ENCODE measurements around the gene CCIN. TPM values are rescaled to one million over a fixed set of nuclear protein-coding genes. Genes with fewer than 3 reads are reported as not detected.
A peak's percentile ranks its signal among the peaks of the same experiment; 100 is the strongest.

Gene CCIN
- total RNA-seq, 1 donor from 2014 or later = not detected

- Mint-ChIP-seq H3K9me3 (no peaks in the 10 kb centered on the region), H3K27me3 (peaks cover 14% of the 10 kb centered on the region), H3K4me1 (ENCODE audit: unreplicated experiment) (peaks cover 40% of the 10 kb centered on the region), H3K36me3 (peaks cover 13% of the 10 kb centered on the region), H3K27ac (peak overlapping the region; percentile 88), H3K4me3 (peak overlapping the region; percentile 94)
- TF ChIP-seq CTCF (conservative IDR thresholded peaks at IDR 0.05) = no peak
- DNase-seq (ENCODE audit: extremely low spot score, unreplicated experiment) = no peak
These were observed 23.0 kb downstream of the CCIN start for GRCh38 chr9:36192196-36192595.

GRCh38 chr9:36193023-36193422 is 23.8 kb downstream of the CCIN start:
- peaks cover 10% of the 10 kb centered on the region for H3K27me3 Mint-ChIP-seq
- peak overlapping the region; percentile 91 for H3K27ac Mint-ChIP-seq
- H3K4me1 Mint-ChIP-seq (ENCODE audit: unreplicated experiment) = peaks cover 40% of the 10 kb centered on the region
- H3K36me3 Mint-ChIP-seq = peaks cover 17% of the 10 kb centered on the region
- no peak for DNase-seq (ENCODE audit: extremely low spot score, unreplicated experiment)
- TF ChIP-seq CTCF (conservative IDR thresholded peaks at IDR 0.05) = no peak
- H3K9me3 Mint-ChIP-seq = no peaks in the 10 kb centered on the region
- peak overlapping the region; percentile 94 for H3K4me3 Mint-ChIP-seq

DNA sequence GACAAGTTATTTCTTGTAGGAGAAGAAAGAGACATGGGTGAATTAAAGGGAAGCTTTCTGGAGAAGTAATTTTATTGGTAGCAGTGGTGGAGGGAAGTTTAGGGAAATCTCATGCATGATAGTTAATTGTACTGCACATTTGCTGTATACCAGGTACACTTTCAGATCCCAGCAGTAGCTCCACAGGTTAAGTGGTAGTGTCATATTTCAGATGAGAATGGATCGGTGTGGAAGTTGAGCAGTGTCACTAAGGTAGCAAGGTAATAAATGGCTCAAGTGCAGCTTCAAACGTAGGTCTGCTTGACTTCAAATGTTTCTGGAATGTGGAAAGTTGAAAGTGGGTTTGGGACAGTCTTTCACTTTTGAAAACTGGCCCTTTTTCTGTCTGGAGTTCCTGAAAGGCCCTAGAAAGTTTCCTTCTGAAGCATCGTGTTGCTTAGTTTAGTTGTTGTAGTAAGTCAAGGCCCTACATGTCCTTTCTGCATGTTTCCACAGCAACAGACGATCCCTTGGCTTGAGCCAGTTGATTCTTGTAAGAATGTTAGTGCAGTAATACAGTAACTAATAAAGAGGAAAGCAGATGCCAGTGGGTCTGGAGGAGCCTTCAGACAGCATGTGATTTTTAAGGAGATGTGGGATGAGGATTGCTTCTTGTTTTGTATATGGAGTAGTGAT is 25.3 kb downstream of the CCIN start:
- Mint-ChIP-seq H3K9me3 (no peaks in the 10 kb centered on the region), H3K27me3 (no peaks in the 10 kb centered on the region), H3K4me1 (ENCODE audit: unreplicated experiment) (peaks cover 40% of the 10 kb centered on the region), H3K36me3 (peaks cover 17% of the 10 kb centered on the region), H3K27ac (peak overlapping the region; percentile 91), H3K4me3 (peak overlapping the region; percentile 94)
- no peak for TF ChIP-seq CTCF (conservative IDR thresholded peaks at IDR 0.05)
- DNase-seq (ENCODE audit: extremely low spot score, unreplicated experiment) = no peak

GRCh38 chr9:36204906-36205547 is 35.8 kb downstream of the CCIN start:
- H3K4me1 Mint-ChIP-seq (ENCODE audit: unreplicated experiment) = no peaks in the 10 kb centered on the region
- H3K4me3 Mint-ChIP-seq = no peak overlapping the region
- DNase-seq (ENCODE audit: extremely low spot score, unreplicated experiment) = no peak
- peaks cover 34% of the 10 kb centered on the region for H3K36me3 Mint-ChIP-seq
- no peak overlapping the region for H3K27ac Mint-ChIP-seq
- H3K9me3 Mint-ChIP-seq = no peaks in the 10 kb centered on the region
- peak; percentile 47 for TF ChIP-seq CTCF (conservative IDR thresholded peaks at IDR 0.05)
- no peaks in the 10 kb centered on the region for H3K27me3 Mint-ChIP-seq

DNA sequence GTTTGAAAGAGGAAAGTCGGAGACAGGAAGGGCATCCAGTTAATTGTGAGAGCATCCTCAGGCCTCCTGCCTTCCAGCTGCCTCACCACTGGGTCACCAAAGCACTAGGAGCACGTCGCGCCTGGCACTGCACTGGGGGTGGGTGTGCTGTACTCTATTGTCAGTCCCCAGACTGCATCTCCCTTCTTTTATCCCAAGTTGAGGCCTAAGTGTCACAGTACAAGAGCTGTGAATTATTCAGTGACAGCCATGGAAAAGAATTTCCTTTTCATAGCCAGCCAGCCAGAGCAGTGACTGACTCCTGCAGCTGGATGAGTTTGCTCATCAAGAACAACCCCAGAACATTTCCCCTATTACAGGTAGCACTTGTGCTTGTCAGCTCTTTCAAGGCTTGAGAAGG is 37.8 kb downstream of the CCIN start:
- DNase-seq (ENCODE audit: extremely low spot score, unreplicated experiment) = no peak
- Mint-ChIP-seq H3K4me3 (no peak overlapping the region), H3K27ac (no peak overlapping the region), H3K36me3 (peaks cover 49% of the 10 kb centered on the region), H3K27me3 (no peaks in the 10 kb centered on the region), H3K4me1 (ENCODE audit: unreplicated experiment) (no peaks in the 10 kb centered on the region), H3K9me3 (no peaks in the 10 kb centered on the region)
- TF ChIP-seq CTCF (conservative IDR thresholded peaks at IDR 0.05) = no peak

All from type B pancreatic cell (in vitro differentiated cells).